T47D (cell line): ENCODE measurements around the gene RCOR1.

Source experiments
- DNase-seq, 2 experiments: peaks; one replicate each; pipeline versions ENCODE4 v3.0.0 to v3.0.0-alpha.2; 2011 to 2012; ENCODE audit warnings: low read depth in 1 of 2, low spot score in 1 of 2
- JUND ChIP-seq: IDR thresholded peaks from 2 replicates; pipeline ENCODE4 v1.6.1; 2012; ENCODE audit warnings: low read depth
- in situ Hi-C: cut with HindIII; loops from 2 replicates; pipeline ENCODE4 v1.10.0; 2016; ENCODE audit warnings: low sequenced_read_pairs, low pct_unique_long_range_greater_than_20kb

Gene RCOR1

DNA sequence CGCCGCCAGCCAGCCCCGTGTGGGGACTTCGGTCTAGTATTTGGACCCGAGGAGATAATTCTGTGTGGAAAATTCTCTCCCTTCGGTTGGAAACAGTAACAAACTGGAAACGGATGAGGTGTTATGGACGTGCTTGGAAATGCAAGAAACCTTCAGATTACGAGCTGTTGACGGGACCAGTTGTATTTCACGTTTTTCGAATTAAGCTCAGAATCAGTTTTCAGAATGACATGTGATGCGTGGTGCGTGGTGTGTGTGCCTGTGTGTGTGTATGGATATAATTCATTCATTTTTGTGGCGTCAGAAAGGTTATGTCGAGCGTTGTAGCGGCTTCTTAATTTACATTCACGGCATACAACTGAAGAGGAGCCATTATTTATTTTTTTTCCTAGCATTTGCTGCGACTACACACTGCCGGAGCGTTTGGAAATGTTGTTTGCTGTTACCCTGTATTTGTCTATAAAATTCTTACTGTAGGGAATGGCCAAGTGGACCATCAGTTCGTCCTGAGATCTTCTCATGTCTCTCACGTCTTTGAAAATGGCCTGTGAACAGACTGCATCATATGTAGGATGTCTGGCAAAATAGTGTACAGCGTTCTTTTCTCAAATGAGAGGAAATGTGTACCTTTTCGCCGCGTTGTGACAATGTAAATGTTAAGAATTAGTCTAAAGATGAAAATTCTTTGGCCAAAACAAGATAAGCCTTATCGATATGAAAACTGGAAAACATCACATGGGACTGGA lies 186.1 kb downstream of the RCOR1 start:
- TF ChIP-seq JUND: no peak
- peak in 1 of 2 experiments; percentile 28 for DNase-seq
- in situ Hi-C loops: no loop called here

DNA sequence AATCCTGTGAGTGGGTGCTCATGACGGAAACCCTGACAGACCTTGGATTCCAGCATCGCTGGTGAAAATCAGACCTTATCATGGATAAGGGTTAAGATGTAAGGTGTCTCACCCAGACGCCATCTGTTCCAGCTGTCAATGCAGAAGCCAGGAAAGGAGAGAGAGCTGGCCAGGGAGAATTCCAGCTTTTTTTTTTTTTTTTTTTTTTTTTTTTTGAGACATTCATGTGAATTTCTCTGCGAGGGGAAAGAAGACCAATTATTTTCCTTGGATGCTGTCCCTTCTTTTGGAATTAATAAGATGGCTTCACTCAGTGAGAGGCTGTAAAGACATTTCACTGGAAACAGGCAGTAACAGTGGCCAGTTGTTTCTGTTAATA lies 186.6 kb downstream of the RCOR1 start:
- in situ Hi-C loops: no loop called here
- no peak for TF ChIP-seq JUND
- no peak for DNase-seq

DNA sequence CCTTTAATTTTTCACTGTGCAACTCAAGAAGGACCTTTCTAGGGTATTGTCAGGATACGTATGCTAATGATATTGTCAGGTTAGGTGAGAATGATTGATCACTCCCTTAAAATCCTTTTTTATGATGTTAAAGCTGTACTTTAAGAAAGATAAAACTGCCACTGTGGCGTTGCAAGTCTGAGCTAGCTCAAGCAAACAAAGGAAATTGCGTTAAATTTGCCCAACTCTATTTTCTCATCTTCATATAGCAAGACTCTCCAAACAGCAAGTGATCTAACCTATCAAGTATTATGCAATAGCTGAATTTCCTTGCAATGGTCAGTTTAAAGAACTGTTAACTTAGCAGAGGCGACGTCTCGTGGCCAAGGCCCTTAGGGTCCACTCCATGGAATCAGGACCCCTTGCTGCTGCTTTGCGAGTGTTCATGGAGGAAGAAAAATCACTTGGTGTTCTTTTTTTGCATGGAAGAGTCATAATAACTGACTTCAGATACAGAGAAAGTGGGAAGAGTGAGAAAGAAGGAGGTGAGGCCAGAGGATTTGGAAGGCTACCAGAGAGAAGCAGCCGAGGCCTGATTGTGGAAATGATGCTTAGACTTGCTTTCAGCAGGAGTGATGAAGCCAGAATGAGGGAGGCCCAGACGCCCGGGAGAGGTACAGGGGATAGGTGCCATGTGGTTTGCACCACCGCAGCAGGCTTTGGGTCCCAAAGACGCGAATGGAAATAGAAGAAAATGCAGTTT lies 187.3 kb downstream of the RCOR1 start:
- in situ Hi-C loops: no loop called here
- DNase-seq: no peak
- no peak for TF ChIP-seq JUND
